Spleen (tissue), 11 donors: ENCODE results near the gene SH2D5. TPM values are rescaled to one million over a fixed set of nuclear protein-coding genes. Genes with fewer than 3 reads are reported as not detected.

Experiments used
- DNase-seq: peaks from one replicate; pipeline ENCODE4 v3.0.0-alpha.2; 2020
- H3K27ac ChIP-seq, 8 donors: fragments of 200-600 bp; sonication (generic) in 7 of 8; 1 replicate in 4 of 8; 2 replicates in 4 of 8; pipeline versions ENCODE4 v1.5.0 to v1.8.0; 2016 to 2021; ENCODE audit warnings: inconsistent platforms in 4 of 8, mild to moderate bottlenecking in 4 of 8, moderate library complexity in 1 of 8
- H3K27me3 ChIP-seq, 7 donors: fragments of 200-600 bp; sonication (generic) in 6 of 7; replicated peaks in 1 of 7; 1 replicate in 4 of 7; 2 replicates in 3 of 7; pipeline versions ENCODE4 v1.5.0 to v1.8.0; 2016 to 2021; ENCODE audit warnings: inconsistent platforms in 3 of 7, mild to moderate bottlenecking in 1 of 7
- H3K36me3 ChIP-seq, 6 donors: fragments of 200-600 bp; sonication (generic) in 5 of 6; 1 replicate in 4 of 6; 2 replicates in 2 of 6; pipeline versions ENCODE4 v1.5.0 to v1.8.0; 2016 to 2021; ENCODE audit warnings: inconsistent platforms in 2 of 6
- H3K4me1 ChIP-seq, 6 donors: fragments of 200-600 bp; sonication (generic) in 5 of 6; 1 replicate in 3 of 6; 2 replicates in 3 of 6; pipeline versions ENCODE4 v1.5.0 to v1.8.0; 2016 to 2021; ENCODE audit warnings: inconsistent platforms in 3 of 6
- H3K4me3 ChIP-seq, 8 donors: fragments of 200-600 bp; sonication (generic) in 7 of 8; 1 replicate in 4 of 8; 2 replicates in 4 of 8; pipeline versions ENCODE4 v1.5.0 to v1.8.0; 2016 to 2021; ENCODE audit warnings: inconsistent platforms in 4 of 8, mild to moderate bottlenecking in 4 of 8, moderate library complexity in 2 of 8
- H3K9me3 ChIP-seq, 8 donors: fragments of 200-600 bp; sonication (generic) in 7 of 8; 1 replicate in 4 of 8; 2 replicates in 4 of 8; pipeline versions ENCODE4 v1.5.0 to v1.8.0; 2016 to 2021; ENCODE audit warnings: inconsistent platforms in 4 of 8
- CTCF ChIP-seq, 11 experiments: fragments of 200-600 bp in 7 of 11; fragments of 450-650 bp in 4 of 11; sonication (generic) in 4 of 11; IDR thresholded peaks in 8 of 11; conservative IDR thresholded peaks in 3 of 11; 1 replicate in 7 of 11; 2 replicates in 4 of 11; pipeline versions ENCODE4 v1.4.0 to v1.8.0; 2016 to 2021; ENCODE audit warnings: antibody characterized with exemption in 11 of 11, inconsistent platforms in 4 of 11, mild to moderate bottlenecking in 1 of 11
- POLR2A ChIP-seq, 3 donors: fragments of 450-650 bp; IDR thresholded peaks; one replicate each; pipeline ENCODE4 v1.5.1; 2017; ENCODE audit warnings: antibody characterized with exemption in 3 of 3, mild to moderate bottlenecking in 1 of 3
- POLR2AphosphoS5 ChIP-seq, 3 donors: sonication (generic); formaldehyde crosslinking; IDR thresholded peaks; one replicate each; pipeline ENCODE4 v1.5.1; 2017; ENCODE audit warnings: antibody characterized with exemption in 3 of 3
- WGBS, 5 donors: extraction: QIAGEN DNeasy Blood & Tissue Kit in 3 of 5; methylation state at CpG; one replicate each; pipeline versions ENCODE4 v1.1.5 to v1.1.7; 2013 to 2018; 5-methylcytosine and 5-hydroxymethylcytosine counted together
- intact Hi-C: fragments of 100-400 bp; cut with DNase I; formaldehyde crosslinking; loops from one replicate; pipeline ENCODE4 v1.15.0; 2023; ENCODE audit warnings: low total_unique reads
- polyA plus RNA-seq, 3 donors: library from polyadenylated mRNA; stranded (reverse); fragments of 200-250 nt; gene quantifications; one replicate each; pipeline ENCODE4 v1.2.1, GENCODE V29; 2013
- total RNA-seq, 7 donors: library from RNA; depleted of rRNA in 3 of 7; stranded (reverse); fragments of >200 nt in 3 of 7; fragmentation: NEBNext Ultra II Directional in 4 of 7; extraction: Animal tissue kit (Norgen Biotek cat#: 25700) in 4 of 7; gene quantifications; one replicate each; pipeline versions ENCODE4 v1.1.0 to v1.2.1, GENCODE V29; 2016 to 2021
- donor health status: healthy with polysubstance abuse.
- donor health status: DM: no; HTN: no; CAD: no; lungs with moderate emphysema.
- donor health status: DM: no; HTN: no; CAD: no.
- donor health status: Bipolar disorder and iron deficiency.
- donor health status: healthy.
- donor health status: DM: no; HTN: no; CAD: no.
- donor health status: DM: yes; HTN: yes; CAD: no.

The SH2D5 gene
- total and polyA plus RNA-seq, 10 donors: 0.02 to 0.22 (median 0.05) TPM; not detected in 5

- Histone ChIP-seq H3K4me1 (peaks cover 4 to 42% (median 28%) of the 10 kb centered on the region in 6 donors), H3K27ac (no peak overlapping the region), H3K4me3 (no peak overlapping the region), H3K9me3 (no peaks in the 10 kb centered on the region), H3K27me3 (peaks cover 0 to 58% (median 28%) of the 10 kb centered on the region in 7 donors), H3K36me3 (no peaks in the 10 kb centered on the region)
- 61 to 79% (median 64%) methylated on average over 8 to 14 of the region's 14 CpGs for WGBS, 5 donors
- no peak for DNase-seq
- TF ChIP-seq POLR2AphosphoS5 (IDR thresholded peaks at IDR 0.05): no peak
- TF ChIP-seq CTCF (IDR thresholded peaks at IDR 0.05 in 8 of 11, conservative IDR thresholded peaks at IDR 0.05 in 3 of 11): no peak
- TF ChIP-seq POLR2A (IDR thresholded peaks at IDR 0.05): no peak
- intact Hi-C loops: no loop called here
These were observed 3.2 kb downstream of the SH2D5 start for GRCh38 chr1:20729155-20729931.

GRCh38 chr1:20728371-20729154 is 3.9 kb downstream of the SH2D5 start:
- 60 to 70% (median 65%) methylated on average over 9 of the region's 9 CpGs for WGBS, 5 donors

DNA sequence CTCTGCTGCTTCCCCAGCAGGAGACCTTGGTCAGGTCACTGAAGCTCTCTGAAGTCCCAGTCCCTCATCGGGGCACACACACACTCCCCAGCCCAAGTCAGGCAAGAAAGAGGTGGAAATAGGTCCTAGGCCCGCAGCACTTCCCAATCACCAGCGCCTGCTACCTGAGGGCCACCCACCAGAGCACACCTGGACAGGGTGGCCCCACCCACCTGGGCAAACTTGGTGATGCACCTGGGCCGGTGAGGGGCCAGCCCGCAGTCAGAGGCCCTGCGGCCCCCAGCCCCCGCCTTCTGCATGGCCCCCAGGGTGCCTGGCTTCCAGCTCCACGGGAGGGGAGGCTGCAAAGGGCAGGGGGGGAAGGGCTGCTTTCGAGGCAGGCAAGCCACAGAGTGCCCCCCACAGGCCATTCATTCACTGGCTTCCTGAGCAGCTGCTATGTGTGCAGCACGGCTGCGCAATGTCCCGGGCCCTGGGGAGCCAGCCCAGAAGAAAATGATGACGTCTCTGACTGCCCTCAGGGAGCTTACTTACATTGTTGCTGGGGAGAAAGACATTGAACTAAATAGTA is 4.7 kb downstream of the SH2D5 start:
- DNase-seq: no peak
- no peaks in the 10 kb centered on the region for H3K9me3 ChIP-seq
- no peak overlapping the region for H3K27ac ChIP-seq
- 41 to 56% (median 54%) methylated on average over 9 to 13 of the region's 13 CpGs for WGBS, 5 donors
- intact Hi-C loops: no loop called here
- peaks cover 4 to 31% (median 19%) of the 10 kb centered on the region in 6 donors for H3K4me1 ChIP-seq
- peaks cover 0 to 51% (median 27%) of the 10 kb centered on the region in 7 donors for H3K27me3 ChIP-seq
- H3K36me3 ChIP-seq: no peaks in the 10 kb centered on the region
- no peak overlapping the region for H3K4me3 ChIP-seq
- TF ChIP-seq POLR2A (IDR thresholded peaks at IDR 0.05): no peak
- no peak for TF ChIP-seq POLR2AphosphoS5 (IDR thresholded peaks at IDR 0.05)
- TF ChIP-seq CTCF (IDR thresholded peaks at IDR 0.05 in 8 of 11, conservative IDR thresholded peaks at IDR 0.05 in 3 of 11): no peak

More at GRCh38 chr1:20728371-20729154, 3.9 kb downstream of the SH2D5 start:
- Histone ChIP-seq H3K36me3 (no peaks in the 10 kb centered on the region), H3K9me3 (no peaks in the 10 kb centered on the region), H3K27ac (no peak overlapping the region), H3K4me1 (peaks cover 4 to 38% (median 26%) of the 10 kb centered on the region in 6 donors), H3K27me3 (peaks cover 0 to 58% (median 28%) of the 10 kb centered on the region in 7 donors), H3K4me3 (no peak overlapping the region)
- intact Hi-C loops: no loop called here
- TF ChIP-seq CTCF (IDR thresholded peaks at IDR 0.05 in 8 of 11, conservative IDR thresholded peaks at IDR 0.05 in 3 of 11) (no peak), POLR2A (IDR thresholded peaks at IDR 0.05) (no peak), POLR2AphosphoS5 (IDR thresholded peaks at IDR 0.05) (no peak)
- no peak for DNase-seq
